H1 (cell line): Measurements from ENCODE around the gene PRKCH. TPM values are rescaled to one million over a fixed set of nuclear protein-coding genes. Genes with fewer than 3 reads are reported as not detected.

Source experiments
- CTCF ChIA-PET: fragments of 300-600 bp; sonication (Branson Sonifier 250); formaldehyde crosslinking; loops from one replicate; lab custom pipeline; 2021; ENCODE audit not compliant: partially characterized antibody; lab: Charles Lee
- POLR2A ChIA-PET: fragments of 300-600 bp; sonication (Branson Sonifier 250); formaldehyde crosslinking; loops from one replicate; lab custom pipeline; 2021; ENCODE audit warnings: inconsistent platforms; ENCODE audit not compliant: partially characterized antibody; lab: Charles Lee
- DNase-seq, 2 experiments: peaks; one replicate each; pipeline versions ENCODE4 v3.0.0 to v3.0.0-alpha.2; 2010 to 2022; ENCODE audit warnings: low spot score in 2 of 2, low read depth in 1 of 2, mixed read lengths in 1 of 2
- FAIRE-seq: peaks from 2 replicates; lab custom pipeline; 2011; peaks lifted over from hg19 to GRCh38; lab: Jason Lieb, UNC
- H2AFZ ChIP-seq: 2 replicates; pipeline ENCODE4 v1.8.1; 2012; ENCODE audit warnings: low read length, inconsistent platforms
- H2AK5ac ChIP-seq: 2 replicates; pipeline ENCODE4 v1.6.1; 2013; ENCODE audit warnings: low read depth, low read length
- H2BK120ac ChIP-seq: replicated peaks from 2 replicates; pipeline ENCODE3; 2013; ENCODE audit warnings: low read depth, low read length, inconsistent platforms
- H2BK12ac ChIP-seq: 2 replicates; pipeline ENCODE4 v1.6.1; 2013; ENCODE audit warnings: low read depth, low read length
- H2BK15ac ChIP-seq: 2 replicates; pipeline ENCODE4 v1.6.1; 2013; ENCODE audit warnings: low read length
- H2BK20ac ChIP-seq: 2 replicates; pipeline ENCODE4 v1.6.1; 2013; ENCODE audit warnings: low read length
- H2BK5ac ChIP-seq: 2 replicates; pipeline ENCODE4 v1.6.1; 2013; ENCODE audit warnings: low read depth, low read length
- H3K14ac ChIP-seq: 2 replicates; pipeline ENCODE4 v1.6.1; 2013; ENCODE audit warnings: inconsistent platforms; ENCODE audit not compliant: insufficient read length
- H3K18ac ChIP-seq: 2 replicates; pipeline ENCODE4 v1.6.1; 2013; ENCODE audit warnings: low read length; ENCODE audit errors: extremely low read depth
- H3K23ac ChIP-seq: 2 replicates; pipeline ENCODE4 v1.6.1; 2013; ENCODE audit warnings: inconsistent platforms; ENCODE audit not compliant: insufficient read length
- H3K23me2 ChIP-seq: 2 replicates; pipeline ENCODE4 v1.6.1; 2013; ENCODE audit warnings: low read depth, low read length
- H3K27ac ChIP-seq: 2 replicates; pipeline ENCODE4 v1.6.1; 2011; ENCODE audit warnings: low read depth, low read length, inconsistent platforms
- H3K27me3 ChIP-seq, 4 experiments: replicated peaks in 1 of 4; 1 replicate in 1 of 4; 2 replicates in 3 of 4; pipeline versions ENCODE4 v1.6.1 to v1.8.1; 2011 to 2013; ENCODE audit warnings: low read length in 3 of 4, mild to moderate bottlenecking in 3 of 4, inconsistent platforms in 2 of 4, mixed read lengths in 2 of 4, moderate library complexity in 1 of 4; ENCODE audit not compliant: control insufficient read depth in 3 of 4, insufficient read depth in 3 of 4; ENCODE audit errors: extremely low read depth in 1 of 4
- H3K36me3 ChIP-seq, 4 experiments: 2 replicates each; pipeline versions ENCODE4 v1.6.1 to v1.8.1; 2011 to 2013; ENCODE audit warnings: mild to moderate bottlenecking in 4 of 4, low read length in 3 of 4, moderate library complexity in 2 of 4, control low read depth in 1 of 4, inconsistent platforms in 1 of 4; ENCODE audit not compliant: insufficient read depth in 4 of 4, control insufficient read depth in 2 of 4
- H3K4ac ChIP-seq: replicated peaks from 2 replicates; pipeline ENCODE3; 2013; ENCODE audit warnings: low read length, low read depth, mixed read lengths, inconsistent platforms; ENCODE audit not compliant: insufficient read length
- H3K4me1 ChIP-seq, 4 experiments: replicated peaks in 1 of 4; 1 replicate in 1 of 4; 2 replicates in 3 of 4; pipeline versions ENCODE4 v1.6.1 to v1.8.1; 2011 to 2013; ENCODE audit warnings: low read length in 3 of 4, inconsistent platforms in 2 of 4, mixed read lengths in 1 of 4; ENCODE audit not compliant: insufficient read depth in 4 of 4, control insufficient read depth in 3 of 4
- H3K4me2 ChIP-seq, 2 experiments: 2 replicates each; pipeline versions ENCODE4 v1.6.1 to v1.8.1; 2011 to 2013; ENCODE audit warnings: low read depth in 2 of 2, low read length in 2 of 2, control low read depth in 1 of 2, inconsistent platforms in 1 of 2, mild to moderate bottlenecking in 1 of 2; ENCODE audit not compliant: insufficient read depth in 1 of 2
- H3K4me3 ChIP-seq, 4 experiments: fragments of 200-600, 300-600 bp in 1 of 4; sonication (generic), shearing (Covaris generic), sonication (Bioruptor Twin) in 1 of 4; 2 replicates each; pipeline versions ENCODE4 v1.5.1 to v1.8.1; 2011 to 2016; ENCODE audit warnings: low read length in 4 of 4, low read depth in 3 of 4, control low read depth in 2 of 4, inconsistent platforms in 2 of 4, mild to moderate bottlenecking in 2 of 4, mixed read lengths in 1 of 4, moderate library complexity in 1 of 4; ENCODE audit not compliant: insufficient read depth in 2 of 4; ENCODE audit errors: extremely low read depth in 1 of 4
- H3K56ac ChIP-seq: replicated peaks from 2 replicates; pipeline ENCODE3; 2013; ENCODE audit warnings: low read depth, mild to moderate bottlenecking, mixed read lengths, low read length, inconsistent platforms; ENCODE audit not compliant: insufficient read length
- H3K79me1 ChIP-seq: 2 replicates; pipeline ENCODE4 v1.6.1; 2013; ENCODE audit warnings: low read depth, low read length, control low read depth
- H3K79me2 ChIP-seq, 2 experiments: 2 replicates each; pipeline versions ENCODE4 v1.6.1 to v1.8.1; 2012 to 2013; ENCODE audit warnings: low read length in 2 of 2, mild to moderate bottlenecking in 2 of 2, inconsistent platforms in 1 of 2; ENCODE audit not compliant: insufficient read depth in 2 of 2, control insufficient read depth in 1 of 2
- H3K9ac ChIP-seq, 4 experiments: replicated peaks in 1 of 4; 1 replicate in 1 of 4; 2 replicates in 3 of 4; pipeline versions ENCODE4 v1.6.1 to v1.8.1; 2011 to 2013; ENCODE audit warnings: low read depth in 3 of 4, low read length in 3 of 4, control low read depth in 2 of 4, mild to moderate bottlenecking in 2 of 4, moderate library complexity in 2 of 4, inconsistent platforms in 1 of 4; ENCODE audit errors: extremely low read depth in 1 of 4
- H3K9me3 ChIP-seq, 2 experiments: 2 replicates each; pipeline versions ENCODE4 v1.6.1 to v1.8.1; 2012 to 2013; ENCODE audit warnings: mild to moderate bottlenecking in 2 of 2, moderate library complexity in 2 of 2, control low read depth in 1 of 2, inconsistent platforms in 1 of 2, low read depth in 1 of 2, low read length in 1 of 2, mixed read lengths in 1 of 2; ENCODE audit not compliant: insufficient read depth in 2 of 2
- H4K20me1 ChIP-seq, 2 experiments: replicated peaks in 1 of 2; 2 replicates each; pipeline versions ENCODE3 to v1.8.1; 2011 to 2013; ENCODE audit warnings: inconsistent platforms in 2 of 2, low read length in 2 of 2, mild to moderate bottlenecking in 1 of 2; ENCODE audit not compliant: insufficient read depth in 2 of 2, control insufficient read depth in 1 of 2
- H4K5ac ChIP-seq: 2 replicates; pipeline ENCODE4 v1.6.1; 2013; ENCODE audit warnings: low read length, low read depth, mixed read lengths, inconsistent platforms; ENCODE audit not compliant: insufficient read length
- H4K8ac ChIP-seq: 2 replicates; pipeline ENCODE4 v1.8.0; 2013; ENCODE audit warnings: mild to moderate bottlenecking, moderate library complexity, low read length, inconsistent platforms; ENCODE audit not compliant: insufficient read depth; ENCODE audit errors: extremely low read depth
- H4K91ac ChIP-seq: replicated peaks from 2 replicates; pipeline ENCODE3; 2013; ENCODE audit warnings: low read length, mixed read lengths, inconsistent platforms; ENCODE audit not compliant: insufficient read length
- ASH2L ChIP-seq: fragments of 200-600, 300-600 bp; sonication (generic); IDR thresholded peaks from one replicate; pipeline ENCODE4 v1.7.1; 2017; ENCODE audit warnings: low read length
- CBX5 ChIP-seq: fragments of 300-800, 300-1000 bp; sonication (generic); IDR thresholded peaks from 2 replicates; pipeline ENCODE4 v1.7.1; 2016; ENCODE audit warnings: antibody characterized with exemption, low read length, low read depth
- GTF2F1 ChIP-seq: IDR thresholded peaks from 2 replicates; pipeline ENCODE4 v1.6.1; 2012; ENCODE audit warnings: low read depth, low read length, improper control_type of control experiment, borderline replicate concordance
- SP1 ChIP-seq: IDR thresholded peaks from 2 replicates; pipeline ENCODE4 v1.6.1; 2011; ENCODE audit warnings: low read depth, low read length
- YY1 ChIP-seq: IDR thresholded peaks from 2 replicates; pipeline ENCODE4 v1.6.1; 2011; ENCODE audit warnings: low read depth, mild to moderate bottlenecking, low read length
- WGBS, 2 experiments: shearing (Covaris generic) in 1 of 2; methylation state at CpG; one replicate each; pipeline versions ENCODE4 v1.1.6 to v1.1.7; 2013 to 2015; ENCODE audit warnings: low lambda C conversion rate in 2 of 2, mixed read lengths in 2 of 2, inconsistent platforms in 1 of 2, low coverage in 1 of 2, missing lambda C conversion rate in 1 of 2; ENCODE audit not compliant: insufficient replicate concordance in 2 of 2, insufficient coverage in 1 of 2, insufficient read length in 1 of 2; ENCODE audit errors: extremely low coverage in 1 of 2, missing lambda C conversion rate in 1 of 2; 5-methylcytosine and 5-hydroxymethylcytosine counted together
- polyA plus RNA-seq, 7 experiments: library from polyadenylated mRNA; depleted of rRNA in 3 of 7; stranded (reverse) in 5 of 7; unstranded in 2 of 7; fragments of >200 nt in 5 of 7; fragments of 200-250 nt in 2 of 7; gene quantifications; 1 replicate in 5 of 7; 2 replicates in 1 of 7; 4 replicates in 1 of 7; pipeline versions ENCODE4 v1.2.1 to v1.2.3, GENCODE V29; 2011 to 2013; ENCODE audit warnings: missing spikeins in 2 of 7, mixed read lengths in 2 of 7
- total RNA-seq: library from RNA; stranded (reverse); fragmentation: NEBNext Ultra II Directional; extraction: Animal tissue kit (Norgen Biotek cat#: 25700); gene quantifications from 2 replicates; pipeline ENCODE4 v1.2.1, GENCODE V29; 2021

The PRKCH gene
- total and polyA plus RNA-seq, 2 of the 8 experiments (the other 6 are each of a cell fraction or from before 2014, with no cell fraction given) = 6.4 to 7.0 TPM

DNA sequence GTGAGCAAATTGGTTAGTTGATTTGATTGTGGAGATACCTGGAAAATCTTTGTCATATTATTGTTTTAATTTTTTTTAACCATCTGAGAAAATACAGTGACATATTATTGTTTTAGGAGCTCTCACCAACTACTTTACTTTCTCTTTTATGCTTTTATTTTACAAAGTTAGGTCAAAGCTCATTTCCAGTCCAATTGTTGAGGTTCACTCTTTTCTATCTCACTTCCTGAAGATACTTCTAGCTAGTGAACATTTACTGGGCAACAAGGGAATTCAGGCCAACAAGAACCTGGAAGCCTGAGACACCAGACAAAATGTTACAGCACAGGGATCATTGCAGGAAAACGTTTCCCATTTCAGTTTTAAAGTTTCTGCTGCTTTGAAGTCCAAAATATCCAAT, 44.1 kb upstream of the PRKCH start:
- Histone ChIP-seq H2BK5ac (no peak overlapping the region), H3K14ac (no peak overlapping the region), H2AFZ (no peak overlapping the region), H3K36me3 (no peaks in the 10 kb centered on the region), H4K91ac (no peak overlapping the region), H3K27ac (no peak overlapping the region), H2BK20ac (no peak overlapping the region), H3K4me3 (no peak overlapping the region), H3K23ac (no peak overlapping the region), H2BK15ac (no peak overlapping the region), H3K56ac (no peak overlapping the region), H2BK12ac (no peak overlapping the region), H2BK120ac (no peak overlapping the region), H3K18ac (no peak overlapping the region), H3K9ac (no peak overlapping the region), H4K5ac (no peak overlapping the region), H3K79me1 (no peaks in the 10 kb centered on the region), H4K8ac (no peak overlapping the region), H3K4ac (no peak overlapping the region), H3K27me3 (peaks cover 11 to 22% (median 19%) of the 10 kb centered on the region in 4 experiments; a peak in 6 of 7 replicates), H3K79me2 (no peaks in the 10 kb centered on the region), H3K4me2 (no peak overlapping the region), H4K20me1 (peaks cover 2 to 5% of the 10 kb centered on the region in 2 experiments), H3K9me3 (no peaks in the 10 kb centered on the region), H3K4me1 (peaks cover 0 to 4% (median 1%) of the 10 kb centered on the region in 4 experiments; a peak in 3 of 7 replicates), H2AK5ac (no peak overlapping the region), H3K23me2 (peaks cover 10% of the 10 kb centered on the region; the same call in 1 of the 2 replicates)
- DNase-seq (no peak), FAIRE-seq (no peak)
- TF ChIP-seq YY1 (no peak), GTF2F1 (no peak), CBX5 (no peak), ASH2L (no peak), SP1 (no peak)
- ChIA-PET CTCF (interaction anchor here (1.1 kb wide), 1 partner anchor 9 kb away, joined by 3 read pairs; no protein-coding TSS in a partner anchor), POLR2A (no interaction called here)
- 88% methylated on average over 1 of the region's 1 CpG; no CpG with 5 or more reads in 1 of the 2 experiments for WGBS, 2 experiments
